Large intestine (tissue), 3 donors: ENCODE results near the gene BCO2. TPM values are rescaled to one million over a fixed set of nuclear protein-coding genes. Genes with fewer than 3 reads are reported as not detected.

Experiments
- DNase-seq, 2 donors: peaks; one replicate each; pipeline versions ENCODE4 v3.0.0 to v3.0.0-alpha.2; 2013
- H3K27ac ChIP-seq: one replicate; pipeline ENCODE4 v1.5.1; 2013; ENCODE audit warnings: low read length
- H3K27me3 ChIP-seq: 2 replicates; pipeline ENCODE4 v1.6.1; 2013; ENCODE audit warnings: low read length; ENCODE audit not compliant: control insufficient read depth, insufficient read depth
- H3K36me3 ChIP-seq: 2 replicates; pipeline ENCODE4 v1.6.1; 2013; ENCODE audit warnings: low read length; ENCODE audit not compliant: control insufficient read depth, insufficient read depth
- H3K4me1 ChIP-seq: one replicate; pipeline ENCODE4 v1.6.1; 2013; ENCODE audit warnings: low read length; ENCODE audit not compliant: control insufficient read depth, insufficient read depth
- H3K4me3 ChIP-seq: one replicate; pipeline ENCODE4 v1.5.1; 2013; ENCODE audit warnings: low read length
- H3K9me3 ChIP-seq: one replicate; pipeline ENCODE4 v1.6.1; 2013; ENCODE audit warnings: mild to moderate bottlenecking, low read depth, low read length, moderate library complexity; ENCODE audit not compliant: control insufficient read depth
- WGBS: methylation state at CpG from one replicate; pipeline ENCODE4 v1.1.5; 2013; ENCODE audit warnings: low lambda C conversion rate; ENCODE audit not compliant: insufficient coverage; 5-methylcytosine and 5-hydroxymethylcytosine counted together
- polyA plus RNA-seq: library from polyadenylated mRNA; unstranded; fragments of 120-200 nt; gene quantifications from one replicate; pipeline ENCODE4 v1.2.1, GENCODE V29; 2013

The BCO2 gene
- polyA plus RNA-seq, 1 donor: 11.0 TPM

GRCh38 chr11:112247201-112247600, 71.9 kb downstream of the BCO2 start:
- peaks cover 7% of the 10 kb centered on the region for H3K9me3 ChIP-seq

GRCh38 chr11:112248201-112248600, 72.9 kb downstream of the BCO2 start:
- peaks cover 7% of the 10 kb centered on the region for H3K9me3 ChIP-seq
- H3K4me3 ChIP-seq: no peak overlapping the region
- DNase-seq: no peak
- WGBS: 86% methylated on average over 1 of the region's 2 CpGs
- no peak overlapping the region for H3K27ac ChIP-seq
- peaks cover 2% of the 10 kb centered on the region for H3K36me3 ChIP-seq
- no peaks in the 10 kb centered on the region for H3K4me1 ChIP-seq
- no peaks in the 10 kb centered on the region for H3K27me3 ChIP-seq

More at GRCh38 chr11:112247201-112247600, 71.9 kb downstream of the BCO2 start:
- Histone ChIP-seq H3K27me3 (no peaks in the 10 kb centered on the region), H3K36me3 (peaks cover 2% of the 10 kb centered on the region), H3K4me1 (no peaks in the 10 kb centered on the region), H3K27ac (no peak overlapping the region), H3K4me3 (no peak overlapping the region)
- WGBS: 80% methylated on average over 1 of the region's 4 CpGs
- DNase-seq: no peak

GRCh38 chr11:112249871-112250610, 74.7 kb downstream of the BCO2 start:
- Histone ChIP-seq H3K9me3 (peaks cover 4% of the 10 kb centered on the region), H3K27ac (no peak overlapping the region), H3K4me1 (no peaks in the 10 kb centered on the region), H3K4me3 (no peak overlapping the region), H3K27me3 (no peaks in the 10 kb centered on the region), H3K36me3 (no peaks in the 10 kb centered on the region)
- 0% methylated on average over 1 of the region's 8 CpGs for WGBS
- DNase-seq: peak; percentile 52 to 75

GRCh38 chr11:112253605-112254242, 78.4 kb downstream of the BCO2 start:
- H3K4me3 ChIP-seq: no peak overlapping the region
- H3K36me3 ChIP-seq: no peaks in the 10 kb centered on the region
- DNase-seq: no peak
- no peaks in the 10 kb centered on the region for H3K9me3 ChIP-seq
- H3K27me3 ChIP-seq: no peaks in the 10 kb centered on the region
- no peak overlapping the region for H3K27ac ChIP-seq
- H3K4me1 ChIP-seq: peaks cover 10% of the 10 kb centered on the region
- no CpG with 5 or more reads among the region's 3 CpGs for WGBS

GRCh38 chr11:112255067-112255720, 79.9 kb downstream of the BCO2 start:
- Histone ChIP-seq H3K27ac (no peak overlapping the region), H3K4me1 (peaks cover 10% of the 10 kb centered on the region), H3K9me3 (no peaks in the 10 kb centered on the region), H3K36me3 (no peaks in the 10 kb centered on the region), H3K27me3 (no peaks in the 10 kb centered on the region), H3K4me3 (no peak overlapping the region)
- 77% methylated on average over 4 of the region's 15 CpGs for WGBS
- DNase-seq: peak in 1 of 2 donors; percentile 15

GRCh38 chr11:112260490-112260889, 85.2 kb downstream of the BCO2 start, which contains the start of gene PLET1:
Gene PLET1, minus strand, starts transcription at chr11:112260860. Its CDS starts 271 bp downstream, at chr11:112260589.
- no peaks in the 10 kb centered on the region for H3K9me3 ChIP-seq
- no peaks in the 10 kb centered on the region for H3K36me3 ChIP-seq
- H3K27ac ChIP-seq: no peak within 1 kb of the TSS
- WGBS: no CpG with 5 or more reads among the region's 2 CpGs
- H3K27me3 ChIP-seq: no peaks in the 10 kb centered on the region
- no peak within 1 kb of the TSS for H3K4me3 ChIP-seq
- peaks cover 10% of the 10 kb centered on the region for H3K4me1 ChIP-seq
- no peak for DNase-seq

GRCh38 chr11:112265659-112266409, 90.5 kb downstream of the BCO2 start:
- no peaks in the 10 kb centered on the region for H3K9me3 ChIP-seq
- H3K4me3 ChIP-seq: no peak overlapping the region
- no peak overlapping the region for H3K27ac ChIP-seq
- 50% methylated on average over 1 of the region's 11 CpGs for WGBS
- H3K4me1 ChIP-seq: no peaks in the 10 kb centered on the region
- no peaks in the 10 kb centered on the region for H3K36me3 ChIP-seq
- no peak for DNase-seq
- no peaks in the 10 kb centered on the region for H3K27me3 ChIP-seq

GRCh38 chr11:112266410-112266778, 91.1 kb downstream of the BCO2 start:
- no peak for DNase-seq
- H3K4me3 ChIP-seq: no peak overlapping the region
- no peak overlapping the region for H3K27ac ChIP-seq
- H3K9me3 ChIP-seq: no peaks in the 10 kb centered on the region
- no CpG with 5 or more reads among the region's 3 CpGs for WGBS
- no peaks in the 10 kb centered on the region for H3K27me3 ChIP-seq
- H3K4me1 ChIP-seq: no peaks in the 10 kb centered on the region
- no peaks in the 10 kb centered on the region for H3K36me3 ChIP-seq

- no peaks in the 10 kb centered on the region for H3K9me3 ChIP-seq
- 65% methylated on average over 2 of the region's 5 CpGs for WGBS
- no peak overlapping the region for H3K27ac ChIP-seq
- no peak overlapping the region for H3K4me3 ChIP-seq
- no peaks in the 10 kb centered on the region for H3K36me3 ChIP-seq
- no peaks in the 10 kb centered on the region for H3K27me3 ChIP-seq
- no peaks in the 10 kb centered on the region for H3K4me1 ChIP-seq
- DNase-seq: no peak
Observed at GRCh38 chr11:112267188-112267591, 91.9 kb downstream of the BCO2 start.

GRCh38 chr11:112268406-112268805, 93.1 kb downstream of the BCO2 start:
- no peaks in the 10 kb centered on the region for H3K36me3 ChIP-seq
- H3K4me3 ChIP-seq: no peak overlapping the region
- no peak for DNase-seq
- no peaks in the 10 kb centered on the region for H3K27me3 ChIP-seq
- no peaks in the 10 kb centered on the region for H3K9me3 ChIP-seq
- H3K4me1 ChIP-seq: no peaks in the 10 kb centered on the region
- 100% methylated on average over 1 of the region's 5 CpGs for WGBS
- no peak overlapping the region for H3K27ac ChIP-seq
